Endodermal cell (in vitro differentiated cells): ENCODE measurements around the gene PRKD2. TPM values are rescaled to one million over a fixed set of nuclear protein-coding genes. Genes with fewer than 3 reads are reported as not detected.

ENCODE experiments used
- DNase-seq: peaks from one replicate; pipeline ENCODE4 v3.0.0-alpha.2; 2017
- H3K27ac ChIP-seq: 2 replicates; pipeline ENCODE4 v1.5.1; 2013; ENCODE audit warnings: mild to moderate bottlenecking, low read depth, low read length, moderate library complexity
- H3K27me3 ChIP-seq: 2 replicates; pipeline ENCODE4 v1.6.1; 2013; ENCODE audit warnings: mild to moderate bottlenecking, low read length, moderate library complexity; ENCODE audit not compliant: insufficient read depth, control insufficient read depth, poor library complexity, severe bottlenecking
- H3K36me3 ChIP-seq: 2 replicates; pipeline ENCODE4 v1.7.0; 2013; ENCODE audit warnings: mild to moderate bottlenecking, low read length, moderate library complexity; ENCODE audit not compliant: control insufficient read depth, insufficient read depth
- H3K4me1 ChIP-seq: one replicate; pipeline ENCODE4 v1.7.0; 2013; ENCODE audit warnings: low read length; ENCODE audit not compliant: control insufficient read depth, insufficient read depth
- H3K4me3 ChIP-seq: 2 replicates; pipeline ENCODE4 v1.5.1; 2013; ENCODE audit warnings: mild to moderate bottlenecking, low read length, moderate library complexity
- H3K9ac ChIP-seq: 2 replicates; pipeline ENCODE4 v1.6.1; 2013; ENCODE audit warnings: mild to moderate bottlenecking, low read length, moderate library complexity; ENCODE audit not compliant: poor library complexity, severe bottlenecking; ENCODE audit errors: extremely low read depth
- H3K9me3 ChIP-seq: 2 replicates; pipeline ENCODE4 v1.6.1; 2013; ENCODE audit warnings: mild to moderate bottlenecking, low read length, moderate library complexity; ENCODE audit not compliant: control insufficient read depth
- H3K27ac Mint-ChIP-seq: 2 replicates; pipeline ENCODE4 v1.8.0; 2020; ENCODE audit warnings: mixed read lengths
- H3K27me3 Mint-ChIP-seq: 2 replicates; pipeline ENCODE4 v1.8.0; 2021; ENCODE audit warnings: mild to moderate bottlenecking, mixed read lengths; ENCODE audit not compliant: insufficient read depth
- H3K36me3 Mint-ChIP-seq: 2 replicates; pipeline ENCODE4 v1.8.0; 2020; ENCODE audit warnings: low read depth, mixed read lengths
- H3K4me1 Mint-ChIP-seq: 2 replicates; pipeline ENCODE4 v1.8.0; 2020; ENCODE audit warnings: mixed read lengths
- H3K4me3 Mint-ChIP-seq: 2 replicates; pipeline ENCODE4 v1.8.0; 2020; ENCODE audit warnings: mild to moderate bottlenecking, moderate library complexity, mixed read lengths
- H3K9me3 Mint-ChIP-seq: 2 replicates; pipeline ENCODE4 v1.8.0; 2020; ENCODE audit warnings: mild to moderate bottlenecking, mixed read lengths
- CTCF ChIP-seq: fragments of 200-600 bp; sonication (generic); conservative IDR thresholded peaks from 2 replicates; pipeline ENCODE4 v1.5.0; 2021; ENCODE audit warnings: antibody characterized with exemption, mild to moderate bottlenecking
- WGBS, 2 experiments: methylation state at CpG; one replicate each; pipeline versions ENCODE4 v1.1.5 to v1.1.7; 2013; ENCODE audit warnings: missing lambda C conversion rate in 2 of 2, mixed read lengths in 1 of 2; ENCODE audit not compliant: insufficient coverage in 1 of 2, insufficient read length in 1 of 2; 5-methylcytosine and 5-hydroxymethylcytosine counted together
- total RNA-seq, 2 donors: library from RNA; stranded (reverse); fragmentation: NEBNext Ultra II Directional in 1 of 2; extraction: Animal tissue kit (Norgen Biotek cat#: 25700) in 1 of 2; gene quantifications; 2 replicates in 1 of 2; 3 replicates in 1 of 2; pipeline ENCODE4 v1.2.1, GENCODE V29; 2021

Gene PRKD2
- total RNA-seq, 2 donors from 2014 or later = 80.5 to 90.8 TPM

- Mint-ChIP-seq H3K36me3 (peaks cover 69% of the 10 kb centered on the region), H3K4me1 (no peaks in the 10 kb centered on the region), H3K27me3 (no peaks in the 10 kb centered on the region), H3K27ac (peak overlapping the region; percentile 82), H3K4me3 (no peak overlapping the region), H3K9me3 (no peaks in the 10 kb centered on the region)
- Histone ChIP-seq H3K9me3 (no peaks in the 10 kb centered on the region), H3K27me3 (no peaks in the 10 kb centered on the region), H3K36me3 (peaks cover 69% of the 10 kb centered on the region), H3K27ac (no peak overlapping the region), H3K4me1 (no peaks in the 10 kb centered on the region), H3K4me3 (no peak overlapping the region), H3K9ac (no peak overlapping the region)
- TF ChIP-seq CTCF = no peak
- 92 to 97% methylated on average over 23 to 28 of the region's 28 CpGs for WGBS, 2 experiments
- no peak for DNase-seq
Measured at GRCh38 chr19:46732172-46732938, 15.4 kb upstream of the PRKD2 start.

GRCh38 chr19:46731584-46731983 lies 14.7 kb upstream of the PRKD2 start:
- Mint-ChIP-seq H3K27ac (peak overlapping the region; percentile 82), H3K4me1 (no peaks in the 10 kb centered on the region)
- H3K9ac ChIP-seq = no peak overlapping the region

GRCh38 chr19:46731007-46731501 lies 14.1 kb upstream of the PRKD2 start:
- no peak for DNase-seq
- H3K4me1 Mint-ChIP-seq = no peaks in the 10 kb centered on the region
- Histone ChIP-seq H3K36me3 (peaks cover 68% of the 10 kb centered on the region), H3K4me1 (no peaks in the 10 kb centered on the region), H3K4me3 (no peak overlapping the region), H3K9ac (no peak overlapping the region), H3K27me3 (no peaks in the 10 kb centered on the region), H3K27ac (no peak overlapping the region), H3K9me3 (no peaks in the 10 kb centered on the region)
- peaks cover 69% of the 10 kb centered on the region for H3K36me3 Mint-ChIP-seq
- TF ChIP-seq CTCF = no peak
- peak overlapping the region; percentile 82 for H3K27ac Mint-ChIP-seq
- H3K4me3 Mint-ChIP-seq = no peak overlapping the region
- no peaks in the 10 kb centered on the region for H3K9me3 Mint-ChIP-seq
- no peaks in the 10 kb centered on the region for H3K27me3 Mint-ChIP-seq
- 92% methylated on average over 8 to 14 of the region's 14 CpGs for WGBS, 2 experiments

More at GRCh38 chr19:46731584-46731983, 14.7 kb upstream of the PRKD2 start:
- no peaks in the 10 kb centered on the region for H3K4me1 ChIP-seq
- H3K27me3 ChIP-seq = no peaks in the 10 kb centered on the region
- Mint-ChIP-seq H3K9me3 (no peaks in the 10 kb centered on the region), H3K27me3 (no peaks in the 10 kb centered on the region), H3K4me3 (no peak overlapping the region), H3K36me3 (peaks cover 66% of the 10 kb centered on the region)
- TF ChIP-seq CTCF = no peak
- H3K36me3 ChIP-seq = peaks cover 70% of the 10 kb centered on the region
- no peak overlapping the region for H3K4me3 ChIP-seq
- H3K27ac ChIP-seq = no peak overlapping the region
- DNase-seq = no peak
- no peaks in the 10 kb centered on the region for H3K9me3 ChIP-seq
- 90 to 94% methylated on average over 6 to 14 of the region's 14 CpGs for WGBS, 2 experiments
